GM19025 (cell line): ENCODE data around the gene TPCN1.

Source experiments
- ATAC-seq: cut with Tn5 transposase; IDR thresholded peaks from one replicate; pipeline ENCODE4 v1.9.1; 2021; ENCODE audit warnings: mild to moderate bottlenecking, low read depth, moderate library complexity; ENCODE audit not compliant: unreplicated experiment

The TPCN1 gene

GRCh38 chr12:113278141-113278540 is 56.9 kb downstream of the TPCN1 start:
- ATAC-seq: no peak

DNA sequence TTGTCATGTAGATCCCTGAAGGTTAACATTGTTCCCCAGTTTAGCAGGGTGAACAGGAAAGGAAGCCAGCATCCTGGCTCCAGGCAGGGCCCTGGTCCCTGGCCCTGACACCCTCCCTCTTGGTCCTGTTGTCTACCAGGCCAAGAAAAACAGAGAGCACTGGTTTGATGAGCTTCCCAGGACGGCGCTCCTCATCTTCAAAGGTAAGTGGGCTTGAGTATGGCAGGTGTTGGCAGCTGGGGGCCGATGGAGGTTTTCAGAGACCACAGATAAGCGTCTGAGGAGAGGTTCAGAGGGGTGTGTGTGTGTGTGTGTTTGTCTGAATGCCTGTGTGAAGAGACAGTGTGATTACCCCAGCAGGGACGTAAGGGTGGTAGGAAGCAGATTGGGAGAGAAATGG is 57.4 kb downstream of the TPCN1 start:
- no peak for ATAC-seq

- no peak for ATAC-seq
Observed at GRCh38 chr12:113284751-113285150, 63.5 kb downstream of the TPCN1 start.

GRCh38 chr12:113285679-113286610 is 64.7 kb downstream of the TPCN1 start:
- ATAC-seq: no peak

DNA sequence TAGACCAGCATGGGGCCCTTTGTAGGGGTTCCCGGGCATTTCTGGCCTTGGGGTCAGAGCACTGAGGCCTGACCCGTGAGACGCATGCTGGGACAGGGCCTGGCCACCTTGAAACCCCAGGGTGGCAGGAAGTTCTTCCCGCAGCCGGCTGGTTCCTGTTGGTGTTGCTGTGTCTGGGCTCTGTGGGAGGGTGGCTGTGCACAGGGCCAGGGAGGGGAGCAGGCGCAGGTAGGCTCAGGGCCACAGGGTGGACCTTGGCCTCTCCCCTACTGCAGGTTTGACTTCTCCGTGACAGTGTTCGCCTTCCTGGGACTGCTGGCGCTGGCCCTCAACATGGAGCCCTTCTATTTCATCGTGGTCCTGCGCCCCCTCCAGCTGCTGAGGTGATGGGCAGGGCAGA is 65.4 kb downstream of the TPCN1 start:
- no peak for ATAC-seq

DNA sequence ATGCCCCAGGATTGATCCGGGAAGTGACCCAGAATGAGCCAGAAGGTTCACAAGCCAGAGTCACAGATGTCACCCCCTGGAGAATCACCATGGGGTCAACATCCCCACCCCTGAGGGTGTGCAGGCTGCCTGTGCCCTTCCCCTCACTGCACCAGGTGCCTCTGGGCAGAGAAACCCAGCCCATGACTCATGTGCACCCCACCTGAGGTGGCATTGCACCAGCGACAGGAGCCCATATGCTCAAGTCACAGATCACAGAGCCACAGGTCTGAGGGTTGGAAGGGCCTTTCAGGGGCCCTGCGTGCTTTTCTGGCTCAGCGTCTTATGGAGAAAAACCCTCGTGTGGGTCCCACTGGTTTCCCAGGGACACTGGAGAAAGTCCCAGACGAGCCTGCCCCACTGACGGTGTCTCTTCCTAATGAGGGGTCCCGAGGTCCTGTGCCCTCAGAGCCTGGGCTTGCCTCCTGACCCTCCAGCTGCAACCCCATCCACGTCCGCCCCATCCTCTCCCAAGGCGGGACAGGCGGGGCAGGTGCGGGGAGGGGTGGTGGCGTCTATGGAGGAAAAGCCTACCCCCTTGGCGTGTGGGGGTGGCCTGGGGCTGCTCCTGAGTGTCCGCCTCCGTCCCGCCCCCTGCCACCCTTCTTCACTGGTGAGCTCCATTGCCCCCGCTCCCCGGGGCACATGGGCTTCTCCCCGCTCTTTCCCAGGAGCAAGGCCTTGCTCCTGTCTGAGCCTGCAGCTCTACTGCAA is 66.1 kb downstream of the TPCN1 start:
- no peak for ATAC-seq

DNA sequence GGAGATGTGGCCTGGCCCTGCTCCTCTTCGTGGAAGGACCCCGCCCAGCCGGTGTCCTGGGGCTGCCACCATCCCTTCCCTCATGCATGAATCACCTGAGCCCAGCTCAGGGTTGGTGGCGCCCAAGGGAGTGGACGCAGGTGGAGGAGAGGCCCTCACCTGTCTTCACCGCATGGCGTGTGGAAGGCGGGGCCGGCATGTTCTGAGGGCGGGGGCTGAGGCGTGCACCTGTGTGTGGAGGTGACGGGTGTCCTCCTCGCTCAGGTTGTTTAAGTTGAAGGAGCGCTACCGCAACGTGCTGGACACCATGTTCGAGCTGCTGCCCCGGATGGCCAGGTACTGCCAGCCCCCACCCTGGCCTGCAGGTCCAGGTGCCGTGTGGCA is 66.6 kb downstream of the TPCN1 start:
- ATAC-seq: no peak

GRCh38 chr12:113289361-113289760 is 68.1 kb downstream of the TPCN1 start:
- ATAC-seq: no peak

DNA sequence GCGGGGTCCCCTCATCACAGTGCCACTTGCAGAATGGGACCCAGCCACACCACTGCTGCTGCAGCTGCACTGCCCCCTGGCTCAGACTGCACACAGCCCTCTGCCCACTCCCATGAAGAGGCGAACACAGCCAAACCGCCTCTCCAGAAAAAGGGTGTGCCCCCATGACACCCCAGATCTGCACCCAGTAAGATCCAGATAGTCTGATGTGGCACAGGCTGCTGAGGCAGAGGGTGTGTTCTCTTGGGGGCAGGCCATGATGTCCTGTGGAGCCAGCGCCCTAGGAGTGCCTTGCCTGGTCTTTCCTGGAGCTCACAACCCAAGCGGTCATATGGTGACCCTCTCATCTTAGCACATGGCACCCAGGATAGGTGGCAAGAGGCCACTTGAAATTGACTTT is 69.2 kb downstream of the TPCN1 start:
- no peak for ATAC-seq

DNA sequence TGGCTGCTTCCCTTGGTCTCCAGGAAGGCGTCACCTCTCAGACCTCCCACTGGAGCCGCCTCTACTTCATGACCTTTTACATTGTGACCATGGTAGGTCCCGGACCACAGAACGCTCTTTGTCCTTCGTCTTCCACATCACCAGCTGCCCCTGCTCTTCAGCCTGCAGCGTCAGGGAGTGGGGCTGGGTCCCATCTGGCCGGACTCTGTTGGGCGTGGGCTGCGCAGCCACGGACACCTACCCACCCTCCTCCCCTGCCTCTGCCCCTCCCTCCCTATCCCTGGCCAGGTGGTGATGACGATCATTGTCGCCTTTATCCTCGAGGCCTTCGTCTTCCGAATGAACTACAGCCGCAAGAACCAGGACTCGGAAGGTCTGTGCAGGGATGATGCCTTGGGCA is 70.3 kb downstream of the TPCN1 start:
- ATAC-seq: no peak

DNA sequence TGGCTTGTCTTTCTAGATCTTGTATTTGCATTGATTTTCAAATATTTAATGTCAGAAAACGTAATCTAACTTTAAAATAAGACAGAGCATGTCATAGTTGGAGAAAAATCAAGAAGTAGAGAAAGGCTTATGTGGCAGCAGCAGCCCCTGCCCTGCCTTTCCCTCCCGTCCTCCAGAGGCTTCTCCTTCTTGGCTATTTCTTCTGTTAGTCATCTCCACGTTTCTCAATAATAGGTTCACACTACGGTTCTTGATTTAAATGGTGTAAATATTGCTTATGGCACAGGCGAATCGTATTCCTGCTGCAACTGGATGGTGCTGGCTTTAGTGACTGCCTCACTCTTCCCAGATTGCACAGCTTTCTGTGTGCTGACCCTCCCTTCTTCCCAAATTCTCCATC is 70.8 kb downstream of the TPCN1 start:
- no peak for ATAC-seq

DNA sequence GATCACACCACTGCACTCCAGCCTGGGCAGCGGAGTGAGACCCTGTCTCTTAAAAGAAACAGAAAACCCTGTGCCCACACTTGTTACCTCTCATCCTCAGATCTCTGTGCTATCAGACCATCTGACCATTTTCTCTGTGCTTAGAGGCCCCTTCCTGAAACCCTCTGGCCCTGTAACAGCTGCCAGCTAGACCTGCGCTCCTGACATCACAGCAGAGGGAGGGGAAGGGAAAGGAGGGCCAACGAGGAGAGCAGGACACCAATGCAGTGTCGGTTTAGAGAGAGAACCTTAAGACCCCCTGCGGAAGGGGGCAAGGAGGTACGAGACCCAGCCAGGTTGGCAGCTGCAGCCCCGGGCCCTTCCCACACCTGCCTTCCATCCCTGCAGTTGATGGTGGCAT is 71.3 kb downstream of the TPCN1 start:
- no peak for ATAC-seq

GRCh38 chr12:113293100-113293499 is 71.8 kb downstream of the TPCN1 start:
- no peak for ATAC-seq

- ATAC-seq: no peak
Observed at GRCh38 chr12:113295886-113296556, 74.8 kb downstream of the TPCN1 start.

DNA sequence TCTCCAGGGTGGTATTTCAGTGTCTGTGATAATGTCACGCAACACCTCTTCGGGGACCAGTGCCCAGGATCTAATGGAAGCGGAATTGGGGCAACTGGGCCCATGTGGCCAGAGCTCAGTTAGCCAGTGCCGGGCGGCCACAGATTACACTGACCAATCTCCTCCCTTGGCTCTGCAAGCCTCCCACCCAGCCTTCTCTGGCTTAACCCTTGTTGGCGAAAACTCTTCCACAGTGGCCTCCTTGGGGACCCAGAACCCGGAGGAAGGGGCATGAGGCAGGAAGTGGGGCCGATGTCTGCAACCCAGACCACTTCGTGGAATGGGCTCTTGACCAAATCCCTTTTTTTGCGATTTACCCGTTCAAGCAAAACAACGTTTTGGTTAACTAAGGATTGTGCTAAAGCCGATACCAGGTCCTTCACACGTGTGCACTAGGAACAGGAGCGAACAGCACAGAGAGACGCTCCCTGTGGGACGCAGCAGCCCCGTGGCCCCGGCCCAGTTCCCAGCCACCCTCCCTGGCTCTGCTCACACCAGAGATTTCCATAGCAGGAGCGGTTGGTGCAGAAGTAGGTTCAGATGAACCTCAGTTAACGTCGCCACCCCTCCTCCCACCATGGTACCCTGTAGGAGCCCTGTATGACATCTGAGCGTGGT is 75.4 kb downstream of the TPCN1 start:
- ATAC-seq: no peak

DNA sequence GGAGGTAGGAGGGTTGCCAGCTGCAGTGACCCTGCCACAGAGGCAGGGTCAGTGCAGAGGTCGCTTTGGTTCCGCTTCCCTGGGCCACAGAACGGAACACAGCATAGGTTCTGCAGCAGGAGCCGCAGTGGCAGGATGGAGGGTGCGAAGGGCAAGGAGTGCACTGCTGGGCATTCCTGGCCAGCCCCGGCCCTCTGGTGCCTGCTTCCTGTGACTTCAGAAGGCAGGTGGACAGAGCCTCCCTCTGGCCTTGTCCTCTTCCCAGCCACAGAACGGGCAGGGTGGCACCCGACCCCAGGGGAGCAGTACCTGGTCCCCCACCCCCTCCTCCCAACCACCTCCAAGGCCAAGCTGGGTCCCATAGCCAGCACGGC is 75.9 kb downstream of the TPCN1 start:
- ATAC-seq: no peak

DNA sequence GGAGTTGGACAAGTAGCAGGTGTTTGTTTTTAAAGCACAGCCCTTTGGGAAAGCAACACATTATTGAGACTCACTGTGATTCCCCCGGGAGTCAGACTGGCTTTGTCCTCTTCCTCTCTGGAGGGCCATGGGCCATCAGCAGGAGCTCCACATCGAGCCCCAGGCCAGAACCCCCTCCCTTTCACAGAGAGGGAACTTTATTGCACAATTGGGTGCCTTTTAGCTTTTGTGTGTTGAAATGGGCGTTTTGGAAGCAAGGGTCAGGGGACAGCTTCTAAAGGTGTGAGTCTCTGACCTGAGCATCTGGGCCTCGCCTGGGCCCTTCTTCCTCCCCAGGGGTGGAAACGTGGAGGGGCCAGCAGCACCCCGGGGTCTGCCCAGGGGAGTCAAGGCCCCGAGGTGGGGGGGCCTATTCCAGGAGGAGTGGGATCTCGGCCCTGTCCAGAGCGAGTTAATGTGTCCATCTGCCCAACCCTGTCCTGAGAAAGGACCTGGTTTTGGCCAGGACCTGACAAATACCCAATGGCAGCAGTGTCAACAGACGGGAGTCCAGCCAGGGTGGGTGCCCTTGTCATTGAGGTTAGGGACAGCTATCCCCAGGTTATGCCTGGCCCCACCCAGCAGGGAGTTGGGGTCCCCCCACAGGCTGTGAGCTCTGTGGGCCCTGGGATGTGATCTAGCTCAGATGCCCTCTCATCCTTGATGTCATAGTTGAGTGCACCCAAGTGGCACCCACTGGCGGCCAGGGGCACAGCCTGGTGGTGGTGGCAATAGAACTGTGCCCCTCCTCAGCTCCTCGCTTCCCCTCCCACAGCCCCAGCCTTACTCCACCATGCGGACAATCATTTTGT is 76.6 kb downstream of the TPCN1 start:
- ATAC-seq: no peak

DNA sequence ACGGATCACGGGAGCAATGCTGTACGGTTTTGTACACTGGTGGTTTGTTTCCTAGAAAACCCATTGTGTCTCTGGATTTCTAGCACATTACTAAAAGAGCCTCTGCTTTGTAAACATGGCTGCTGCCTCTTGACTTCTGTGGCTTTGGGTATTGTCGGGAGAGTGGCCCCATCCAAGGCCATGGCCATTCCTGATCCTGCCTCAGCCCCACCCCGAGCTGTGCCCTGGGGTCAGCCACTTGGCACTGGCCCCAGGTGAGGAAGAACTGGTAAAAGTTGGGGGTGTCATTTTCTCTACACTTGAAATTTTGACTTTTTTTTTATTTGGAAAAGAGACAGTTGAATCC is 77.2 kb downstream of the TPCN1 start:
- no peak for ATAC-seq

GRCh38 chr12:113298861-113299545 is 77.7 kb downstream of the TPCN1 start:
- ATAC-seq: no peak
